Liver (tissue), 3 donors: ENCODE measurements around the gene CATSPERZ.

Source experiments
- EGR1 ChIP-seq, 2 donors: IDR thresholded peaks; 2 replicates each; pipeline ENCODE4 v1.6.1; 2016 to 2018; ENCODE audit warnings: antibody characterized with exemption in 2 of 2, low read depth in 2 of 2
- GABPA ChIP-seq, 2 donors: IDR thresholded peaks in 1 of 2; conservative IDR thresholded peaks in 1 of 2; 2 replicates each; pipeline ENCODE4 v1.6.1; 2016; ENCODE audit warnings: antibody characterized with exemption in 2 of 2, mild to moderate bottlenecking in 1 of 2, moderate library complexity in 1 of 2
- HNF4G ChIP-seq: IDR thresholded peaks from 2 replicates; pipeline ENCODE4 v1.6.1; 2016; ENCODE audit warnings: antibody characterized with exemption
- JUND ChIP-seq, 2 donors: IDR thresholded peaks; 2 replicates each; pipeline ENCODE4 v1.6.1; 2016; ENCODE audit warnings: antibody characterized with exemption in 2 of 2
- RAD21 ChIP-seq, 2 donors: IDR thresholded peaks; 2 replicates each; pipeline ENCODE4 v1.6.1; 2016; ENCODE audit warnings: antibody characterized with exemption in 2 of 2, mild to moderate bottlenecking in 2 of 2
- RXRA ChIP-seq, 2 donors: IDR thresholded peaks; 2 replicates each; pipeline ENCODE4 v1.6.1; 2017 to 2018; ENCODE audit warnings: antibody characterized with exemption in 2 of 2, mild to moderate bottlenecking in 1 of 2
- SP1 ChIP-seq: IDR thresholded peaks from 2 replicates; pipeline ENCODE4 v1.6.1; 2018; ENCODE audit warnings: antibody characterized with exemption, mild to moderate bottlenecking
- TAF1 ChIP-seq: conservative IDR thresholded peaks from 2 replicates; pipeline ENCODE4 v1.6.1; 2016; ENCODE audit warnings: antibody characterized with exemption, mild to moderate bottlenecking
- YY1 ChIP-seq: IDR thresholded peaks from 2 replicates; pipeline ENCODE4 v1.6.1; 2016; ENCODE audit warnings: antibody characterized with exemption, mild to moderate bottlenecking
- TF ChIP-seq, protein P1 (sequence below): fragments of 150-350 bp; IDR thresholded peaks from 2 replicates; pipeline ENCODE4 v1.5.1; 2017; ENCODE audit warnings: improper control_type of control experiment, low read depth, low read length; ENCODE audit not compliant: missing input control
- TF ChIP-seq, protein P2 (sequence below): IDR thresholded peaks from 2 replicates; pipeline ENCODE4 v1.6.1; 2016; ENCODE audit warnings: antibody characterized with exemption
- TF ChIP-seq, protein P3 (sequence below): IDR thresholded peaks from 2 replicates; pipeline ENCODE4 v1.6.1; 2016; ENCODE audit warnings: antibody characterized with exemption
- TF ChIP-seq, protein P4 (sequence below): IDR thresholded peaks from 2 replicates; pipeline ENCODE4 v1.6.1; 2016; ENCODE audit warnings: antibody characterized with exemption, mild to moderate bottlenecking
- TF ChIP-seq, protein P5 (sequence below): IDR thresholded peaks from 2 replicates; pipeline ENCODE4 v1.6.1; 2016; ENCODE audit warnings: antibody characterized with exemption
- donor health status: healthy.
- donor health status: healthy.

DNA sequence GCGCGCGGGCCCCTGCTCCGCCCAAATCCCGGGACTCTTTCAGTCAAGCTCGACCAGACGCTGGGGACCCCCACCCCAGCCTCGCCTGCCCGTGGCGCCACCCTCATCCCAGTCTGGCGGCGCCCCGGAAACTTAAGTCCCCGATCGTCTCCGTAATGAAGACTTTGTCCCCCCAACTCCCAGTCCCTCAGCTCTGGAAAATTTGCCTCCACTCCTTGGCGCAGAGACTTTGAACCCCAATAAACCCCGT, 48.5 kb upstream of the CATSPERZ start:
- TF ChIP-seq, protein P1, sequence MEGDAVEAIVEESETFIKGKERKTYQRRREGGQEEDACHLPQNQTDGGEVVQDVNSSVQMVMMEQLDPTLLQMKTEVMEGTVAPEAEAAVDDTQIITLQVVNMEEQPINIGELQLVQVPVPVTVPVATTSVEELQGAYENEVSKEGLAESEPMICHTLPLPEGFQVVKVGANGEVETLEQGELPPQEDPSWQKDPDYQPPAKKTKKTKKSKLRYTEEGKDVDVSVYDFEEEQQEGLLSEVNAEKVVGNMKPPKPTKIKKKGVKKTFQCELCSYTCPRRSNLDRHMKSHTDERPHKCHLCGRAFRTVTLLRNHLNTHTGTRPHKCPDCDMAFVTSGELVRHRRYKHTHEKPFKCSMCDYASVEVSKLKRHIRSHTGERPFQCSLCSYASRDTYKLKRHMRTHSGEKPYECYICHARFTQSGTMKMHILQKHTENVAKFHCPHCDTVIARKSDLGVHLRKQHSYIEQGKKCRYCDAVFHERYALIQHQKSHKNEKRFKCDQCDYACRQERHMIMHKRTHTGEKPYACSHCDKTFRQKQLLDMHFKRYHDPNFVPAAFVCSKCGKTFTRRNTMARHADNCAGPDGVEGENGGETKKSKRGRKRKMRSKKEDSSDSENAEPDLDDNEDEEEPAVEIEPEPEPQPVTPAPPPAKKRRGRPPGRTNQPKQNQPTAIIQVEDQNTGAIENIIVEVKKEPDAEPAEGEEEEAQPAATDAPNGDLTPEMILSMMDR: no peak
- TF ChIP-seq TAF1 (no peak), RAD21 (IDR thresholded peaks at IDR 0.05) (no peak), EGR1 (IDR thresholded peaks at IDR 0.05; ENCODE audit: low read depth in 2 of 2) (no peak), YY1 (no peak), SP1 (no peak), RXRA (IDR thresholded peaks at IDR 0.05) (no peak), GABPA (IDR thresholded peaks at IDR 0.05 in 1 of 2, conservative IDR thresholded peaks at IDR 0.05 in 1 of 2) (no peak), HNF4G (no peak), JUND (IDR thresholded peaks at IDR 0.05) (no peak)
- TF ChIP-seq, protein P2, sequence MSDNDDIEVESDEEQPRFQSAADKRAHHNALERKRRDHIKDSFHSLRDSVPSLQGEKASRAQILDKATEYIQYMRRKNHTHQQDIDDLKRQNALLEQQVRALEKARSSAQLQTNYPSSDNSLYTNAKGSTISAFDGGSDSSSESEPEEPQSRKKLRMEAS: no peak
- TF ChIP-seq, protein P3, sequence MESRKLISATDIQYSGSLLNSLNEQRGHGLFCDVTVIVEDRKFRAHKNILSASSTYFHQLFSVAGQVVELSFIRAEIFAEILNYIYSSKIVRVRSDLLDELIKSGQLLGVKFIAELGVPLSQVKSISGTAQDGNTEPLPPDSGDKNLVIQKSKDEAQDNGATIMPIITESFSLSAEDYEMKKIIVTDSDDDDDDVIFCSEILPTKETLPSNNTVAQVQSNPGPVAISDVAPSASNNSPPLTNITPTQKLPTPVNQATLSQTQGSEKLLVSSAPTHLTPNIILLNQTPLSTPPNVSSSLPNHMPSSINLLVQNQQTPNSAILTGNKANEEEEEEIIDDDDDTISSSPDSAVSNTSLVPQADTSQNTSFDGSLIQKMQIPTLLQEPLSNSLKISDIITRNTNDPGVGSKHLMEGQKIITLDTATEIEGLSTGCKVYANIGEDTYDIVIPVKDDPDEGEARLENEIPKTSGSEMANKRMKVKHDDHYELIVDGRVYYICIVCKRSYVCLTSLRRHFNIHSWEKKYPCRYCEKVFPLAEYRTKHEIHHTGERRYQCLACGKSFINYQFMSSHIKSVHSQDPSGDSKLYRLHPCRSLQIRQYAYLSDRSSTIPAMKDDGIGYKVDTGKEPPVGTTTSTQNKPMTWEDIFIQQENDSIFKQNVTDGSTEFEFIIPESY: no peak
- TF ChIP-seq, protein P4, sequence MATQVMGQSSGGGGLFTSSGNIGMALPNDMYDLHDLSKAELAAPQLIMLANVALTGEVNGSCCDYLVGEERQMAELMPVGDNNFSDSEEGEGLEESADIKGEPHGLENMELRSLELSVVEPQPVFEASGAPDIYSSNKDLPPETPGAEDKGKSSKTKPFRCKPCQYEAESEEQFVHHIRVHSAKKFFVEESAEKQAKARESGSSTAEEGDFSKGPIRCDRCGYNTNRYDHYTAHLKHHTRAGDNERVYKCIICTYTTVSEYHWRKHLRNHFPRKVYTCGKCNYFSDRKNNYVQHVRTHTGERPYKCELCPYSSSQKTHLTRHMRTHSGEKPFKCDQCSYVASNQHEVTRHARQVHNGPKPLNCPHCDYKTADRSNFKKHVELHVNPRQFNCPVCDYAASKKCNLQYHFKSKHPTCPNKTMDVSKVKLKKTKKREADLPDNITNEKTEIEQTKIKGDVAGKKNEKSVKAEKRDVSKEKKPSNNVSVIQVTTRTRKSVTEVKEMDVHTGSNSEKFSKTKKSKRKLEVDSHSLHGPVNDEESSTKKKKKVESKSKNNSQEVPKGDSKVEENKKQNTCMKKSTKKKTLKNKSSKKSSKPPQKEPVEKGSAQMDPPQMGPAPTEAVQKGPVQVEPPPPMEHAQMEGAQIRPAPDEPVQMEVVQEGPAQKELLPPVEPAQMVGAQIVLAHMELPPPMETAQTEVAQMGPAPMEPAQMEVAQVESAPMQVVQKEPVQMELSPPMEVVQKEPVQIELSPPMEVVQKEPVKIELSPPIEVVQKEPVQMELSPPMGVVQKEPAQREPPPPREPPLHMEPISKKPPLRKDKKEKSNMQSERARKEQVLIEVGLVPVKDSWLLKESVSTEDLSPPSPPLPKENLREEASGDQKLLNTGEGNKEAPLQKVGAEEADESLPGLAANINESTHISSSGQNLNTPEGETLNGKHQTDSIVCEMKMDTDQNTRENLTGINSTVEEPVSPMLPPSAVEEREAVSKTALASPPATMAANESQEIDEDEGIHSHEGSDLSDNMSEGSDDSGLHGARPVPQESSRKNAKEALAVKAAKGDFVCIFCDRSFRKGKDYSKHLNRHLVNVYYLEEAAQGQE: no peak
- TF ChIP-seq, protein P5, sequence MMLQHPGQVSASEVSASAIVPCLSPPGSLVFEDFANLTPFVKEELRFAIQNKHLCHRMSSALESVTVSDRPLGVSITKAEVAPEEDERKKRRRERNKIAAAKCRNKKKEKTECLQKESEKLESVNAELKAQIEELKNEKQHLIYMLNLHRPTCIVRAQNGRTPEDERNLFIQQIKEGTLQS: no peak
